Nephron (organoid): ENCODE results near the gene ARPC2.

Source experiments
- H3K27ac Mint-ChIP-seq, 3 experiments: 2 replicates each; pipeline ENCODE4 v1.8.0; 2020; ENCODE audit warnings: mixed read lengths in 3 of 3, mild to moderate bottlenecking in 2 of 3, moderate library complexity in 1 of 3
- H3K27me3 Mint-ChIP-seq: 2 replicates; pipeline ENCODE4 v1.8.0; 2021; ENCODE audit warnings: low read depth, mild to moderate bottlenecking, moderate library complexity, mixed read lengths
- H3K36me3 Mint-ChIP-seq: 2 replicates; pipeline ENCODE4 v1.8.0; 2020; ENCODE audit warnings: low read depth, mixed read lengths
- H3K4me1 Mint-ChIP-seq: 2 replicates; pipeline ENCODE4 v1.8.0; 2020; ENCODE audit warnings: mixed read lengths
- H3K4me3 Mint-ChIP-seq, 3 experiments: 2 replicates each; pipeline ENCODE4 v1.8.0; 2020; ENCODE audit warnings: mild to moderate bottlenecking in 3 of 3, mixed read lengths in 3 of 3, moderate library complexity in 2 of 3
- H3K9me3 Mint-ChIP-seq: 2 replicates; pipeline ENCODE4 v1.8.0; 2020; ENCODE audit warnings: mixed read lengths
- TF ChIP-seq, protein P1 (sequence below), 3 experiments: fragments of 200-600 bp; sonication (generic); IDR thresholded peaks; one replicate each; pipeline ENCODE4 v1.5.0; 2021; ENCODE audit warnings: antibody characterized with exemption in 3 of 3; ENCODE audit not compliant: unreplicated experiment in 3 of 3

Gene ARPC2

DNA sequence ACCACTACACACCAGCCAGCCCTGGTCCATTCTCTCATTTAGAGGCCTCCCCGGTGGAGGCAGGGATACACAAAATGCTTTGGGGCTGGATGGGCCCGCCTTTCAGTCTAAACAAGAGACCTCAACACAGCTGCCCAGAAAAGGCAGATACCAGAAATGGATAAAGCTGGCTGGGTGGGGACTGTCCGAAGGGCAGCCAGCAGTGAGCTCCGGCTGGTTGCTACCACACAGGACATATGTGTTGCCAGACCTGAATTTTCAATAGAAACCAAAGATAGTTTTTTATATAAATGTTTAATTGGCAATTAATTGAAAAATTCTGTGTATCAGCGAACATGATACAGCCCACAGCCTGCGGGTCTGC, 45.2 kb downstream of the ARPC2 start:
- TF ChIP-seq, protein P1, sequence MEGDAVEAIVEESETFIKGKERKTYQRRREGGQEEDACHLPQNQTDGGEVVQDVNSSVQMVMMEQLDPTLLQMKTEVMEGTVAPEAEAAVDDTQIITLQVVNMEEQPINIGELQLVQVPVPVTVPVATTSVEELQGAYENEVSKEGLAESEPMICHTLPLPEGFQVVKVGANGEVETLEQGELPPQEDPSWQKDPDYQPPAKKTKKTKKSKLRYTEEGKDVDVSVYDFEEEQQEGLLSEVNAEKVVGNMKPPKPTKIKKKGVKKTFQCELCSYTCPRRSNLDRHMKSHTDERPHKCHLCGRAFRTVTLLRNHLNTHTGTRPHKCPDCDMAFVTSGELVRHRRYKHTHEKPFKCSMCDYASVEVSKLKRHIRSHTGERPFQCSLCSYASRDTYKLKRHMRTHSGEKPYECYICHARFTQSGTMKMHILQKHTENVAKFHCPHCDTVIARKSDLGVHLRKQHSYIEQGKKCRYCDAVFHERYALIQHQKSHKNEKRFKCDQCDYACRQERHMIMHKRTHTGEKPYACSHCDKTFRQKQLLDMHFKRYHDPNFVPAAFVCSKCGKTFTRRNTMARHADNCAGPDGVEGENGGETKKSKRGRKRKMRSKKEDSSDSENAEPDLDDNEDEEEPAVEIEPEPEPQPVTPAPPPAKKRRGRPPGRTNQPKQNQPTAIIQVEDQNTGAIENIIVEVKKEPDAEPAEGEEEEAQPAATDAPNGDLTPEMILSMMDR (IDR thresholded peaks at IDR 0.05; ENCODE audit: unreplicated experiment in 3 of 3): no peak
- Mint-ChIP-seq H3K27me3 (no peaks in the 10 kb centered on the region), H3K36me3 (peaks cover 21% of the 10 kb centered on the region)

DNA sequence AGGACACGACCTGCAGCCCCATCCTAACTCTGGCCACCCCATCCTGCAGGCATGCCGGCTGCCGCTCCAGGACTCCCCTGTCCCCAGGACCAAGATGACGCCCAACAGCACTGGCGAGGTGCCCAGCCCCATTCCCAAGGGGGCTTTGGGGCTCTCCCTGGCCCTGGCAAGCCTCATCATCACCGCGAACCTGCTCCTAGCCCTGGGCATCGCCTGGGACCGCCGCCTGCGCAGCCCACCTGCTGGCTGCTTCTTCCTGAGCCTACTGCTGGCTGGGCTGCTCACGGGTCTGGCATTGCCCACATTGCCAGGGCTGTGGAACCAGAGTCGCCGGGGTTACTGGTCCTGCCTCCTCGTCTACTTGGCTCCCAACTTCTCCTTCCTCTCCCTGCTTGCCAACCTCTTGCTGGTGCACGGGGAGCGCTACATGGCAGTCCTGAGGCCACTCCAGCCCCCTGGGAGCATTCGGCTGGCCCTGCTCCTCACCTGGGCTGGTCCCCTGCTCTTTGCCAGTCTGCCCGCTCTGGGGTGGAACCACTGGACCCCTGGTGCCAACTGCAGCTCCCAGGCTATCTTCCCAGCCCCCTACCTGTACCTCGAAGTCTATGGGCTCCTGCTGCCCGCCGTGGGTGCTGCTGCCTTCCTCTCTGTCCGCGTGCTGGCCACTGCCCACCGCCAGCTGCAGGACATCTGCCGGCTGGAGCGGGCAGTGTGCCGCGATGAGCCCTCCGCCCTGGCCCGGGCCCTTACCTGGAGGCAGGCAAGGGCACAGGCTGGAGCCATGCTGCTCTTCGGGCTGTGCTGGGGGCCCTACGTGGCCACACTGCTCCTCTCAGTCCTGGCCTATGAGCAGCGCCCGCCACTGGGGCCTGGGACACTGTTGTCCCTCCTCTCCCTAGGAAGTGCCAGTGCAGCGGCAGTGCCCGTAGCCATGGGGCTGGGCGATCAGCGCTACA, 45.9 kb downstream of the ARPC2 start:
- Mint-ChIP-seq H3K27me3 (no peaks in the 10 kb centered on the region), H3K9me3 (no peaks in the 10 kb centered on the region), H3K4me3 (no peak overlapping the region), H3K36me3 (peaks cover 26% of the 10 kb centered on the region), H3K27ac (peak overlapping the region in 2 of 3 experiments; percentile 22 to 25), H3K4me1 (peaks cover 35% of the 10 kb centered on the region)
- TF ChIP-seq, protein P1 (IDR thresholded peaks at IDR 0.05; ENCODE audit: unreplicated experiment in 3 of 3): no peak

More for the DNA sequence above, 45.2 kb downstream of the ARPC2 start:
- Mint-ChIP-seq H3K4me3 (no peak overlapping the region), H3K9me3 (no peaks in the 10 kb centered on the region), H3K4me1 (peaks cover 35% of the 10 kb centered on the region), H3K27ac (peak overlapping the region in 1 of 3 experiments; percentile 88)

DNA sequence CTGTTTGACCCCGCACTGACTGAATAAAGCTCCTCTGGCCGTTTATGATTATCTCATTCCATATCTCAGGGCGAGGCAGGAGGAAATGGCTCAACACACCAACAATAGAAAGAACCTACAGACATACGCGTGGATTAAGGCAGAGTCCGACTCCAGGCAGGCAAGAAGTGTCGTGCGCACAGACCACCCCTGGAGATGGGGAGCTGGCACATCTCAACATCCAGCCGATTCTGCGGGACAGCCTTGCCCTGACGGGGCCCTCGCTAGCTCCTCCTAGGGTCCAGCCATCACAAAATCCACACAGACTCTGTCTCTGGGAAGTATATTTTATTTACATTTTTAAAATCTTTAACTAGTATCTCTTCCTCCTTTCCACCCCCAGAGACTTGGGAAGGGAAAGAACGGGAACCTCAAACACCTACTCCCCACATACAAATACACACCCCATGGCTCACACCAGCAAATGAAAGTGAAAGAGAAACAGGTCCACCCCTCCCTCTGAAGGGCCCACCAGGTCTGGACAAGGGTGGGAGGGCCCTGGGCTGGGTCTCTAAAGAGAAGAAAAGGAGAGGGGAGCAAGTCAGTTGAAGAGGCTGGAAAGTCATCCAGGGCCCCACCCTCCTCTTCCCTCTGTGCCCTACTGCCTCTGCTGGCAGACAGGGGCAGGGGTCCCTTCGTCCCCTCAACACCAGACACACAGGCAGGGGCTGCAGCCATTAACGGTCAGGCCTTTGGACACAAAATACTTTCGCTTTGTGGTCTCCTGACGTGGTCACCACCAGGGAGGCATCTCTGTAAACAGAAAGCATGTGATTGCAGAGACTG, 47.0 kb downstream of the ARPC2 start:
- TF ChIP-seq, protein P1 (IDR thresholded peaks at IDR 0.05; ENCODE audit: unreplicated experiment in 3 of 3): no peak
- Mint-ChIP-seq H3K4me3 (no peak overlapping the region), H3K27me3 (no peaks in the 10 kb centered on the region), H3K9me3 (no peaks in the 10 kb centered on the region), H3K27ac (peak overlapping the region in 1 of 3 experiments; percentile 18), H3K36me3 (peaks cover 26% of the 10 kb centered on the region), H3K4me1 (peaks cover 31% of the 10 kb centered on the region)

DNA sequence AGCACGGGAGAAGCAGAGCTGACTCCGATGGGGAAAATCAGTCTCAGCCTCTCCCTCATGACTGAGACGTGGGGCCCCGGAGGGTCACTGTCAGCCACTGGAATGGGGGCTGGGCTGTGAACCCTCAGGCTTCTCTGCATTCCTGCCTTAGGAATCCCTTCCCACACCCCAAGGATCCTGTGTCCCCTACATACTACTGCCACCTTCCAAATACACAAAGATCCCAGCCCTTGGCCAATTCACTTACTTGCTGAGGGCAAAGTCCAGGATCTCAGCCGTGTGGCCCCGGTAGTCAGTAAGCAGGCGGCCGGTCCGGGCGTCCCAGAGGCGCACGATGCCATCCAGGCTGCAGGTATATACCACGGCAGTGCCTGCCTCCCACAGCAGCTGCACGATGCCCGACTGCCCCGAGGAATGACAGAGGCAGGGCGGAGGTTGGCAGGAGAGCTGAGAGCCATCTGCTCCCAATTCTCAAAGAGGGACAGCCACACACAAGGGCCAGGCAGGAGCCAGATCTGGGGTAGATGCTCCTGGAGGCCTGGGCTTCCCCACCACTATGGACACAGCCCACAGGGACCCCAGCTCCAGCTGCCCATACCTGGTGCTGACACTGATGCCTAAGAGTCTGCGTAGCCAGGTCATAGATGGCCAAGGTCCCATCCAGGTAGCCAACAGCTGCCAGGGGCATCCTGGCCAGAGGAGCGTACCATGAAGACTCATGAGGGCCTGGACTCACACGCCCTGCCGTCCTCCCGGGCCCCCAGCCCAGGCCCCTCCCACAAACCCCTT, 48.0 kb downstream of the ARPC2 start:
- TF ChIP-seq, protein P1 (IDR thresholded peaks at IDR 0.05; ENCODE audit: unreplicated experiment in 3 of 3): no peak
- peak overlapping the region; percentile 31 to 59 (median 34) for H3K4me3 Mint-ChIP-seq
- peaks cover 30% of the 10 kb centered on the region for H3K36me3 Mint-ChIP-seq
- no peaks in the 10 kb centered on the region for H3K9me3 Mint-ChIP-seq
- H3K4me1 Mint-ChIP-seq: peaks cover 26% of the 10 kb centered on the region
- no peaks in the 10 kb centered on the region for H3K27me3 Mint-ChIP-seq
- no peak overlapping the region for H3K27ac Mint-ChIP-seq

DNA sequence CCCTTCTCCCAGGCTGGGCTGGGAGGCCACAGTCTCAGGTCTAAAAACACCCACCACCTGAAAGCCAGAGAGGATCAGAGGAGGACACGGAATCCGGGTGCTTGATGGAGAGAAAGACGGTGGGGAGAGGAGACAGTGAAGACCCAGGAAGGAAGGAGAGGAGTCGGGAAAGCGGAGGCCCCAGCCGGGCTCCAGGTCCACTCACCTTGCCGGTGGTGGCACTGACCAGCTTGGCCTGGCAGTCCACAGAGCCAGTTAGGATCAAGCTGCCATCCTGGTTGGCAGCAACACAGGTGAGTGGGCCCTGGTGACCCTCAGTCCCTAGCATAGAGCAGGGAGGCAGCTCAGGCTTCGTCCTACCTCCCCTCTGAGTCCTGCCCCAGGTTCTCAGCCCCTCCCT, 48.6 kb downstream of the ARPC2 start:
- Mint-ChIP-seq H3K4me3 (peak overlapping the region; percentile 31 to 63 (median 59)), H3K27me3 (no peaks in the 10 kb centered on the region), H3K9me3 (no peaks in the 10 kb centered on the region), H3K36me3 (peaks cover 30% of the 10 kb centered on the region), H3K27ac (no peak overlapping the region), H3K4me1 (peaks cover 22% of the 10 kb centered on the region)
- TF ChIP-seq, protein P1 (IDR thresholded peaks at IDR 0.05; ENCODE audit: unreplicated experiment in 3 of 3): no peak
